ENCODE measurements around the gene TLR1. TPM values are rescaled to one million over a fixed set of nuclear protein-coding genes. Genes with fewer than 3 reads are reported as not detected.

TLR1 gene
- total and polyA plus RNA-seq, 5 donors from 2014 or later, result 6.1 to 13.3 (median 7.7) TPM

DNA sequence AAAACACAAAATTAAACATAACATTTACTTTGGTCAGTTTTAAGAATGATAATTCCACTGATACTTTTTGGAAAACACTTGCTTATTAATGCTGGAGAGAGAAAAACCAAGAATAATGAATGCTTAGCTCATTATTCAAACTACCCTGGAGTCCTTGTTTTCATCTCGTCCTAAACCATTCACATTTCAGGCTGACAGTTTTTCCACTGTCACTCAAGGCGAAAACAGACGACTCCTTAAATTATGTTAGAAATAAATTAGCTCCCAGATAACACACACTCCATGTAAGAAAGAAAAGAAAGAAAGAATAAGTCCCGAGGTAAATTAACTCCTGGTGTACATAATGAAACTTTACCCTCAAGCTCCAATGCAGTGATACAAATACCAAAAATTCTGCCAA is 55.3 kb downstream of the TLR1 start:
- H3K4me1 Mint-ChIP-seq, result peaks cover 0 to 6% (median 4%) of the 10 kb centered on the region in 4 donors
- Histone ChIP-seq H3K36me3 (ENCODE audit: control insufficient read depth, insufficient read depth, low read length) (no peaks in the 10 kb centered on the region), H3K27ac (ENCODE audit: insufficient read depth, low read length, poor library complexity, severe bottlenecking) (no peak overlapping the region), H3K4me1 (ENCODE audit: control insufficient read depth, insufficient read depth, low read length, poor library complexity, severe bottlenecking) (peaks cover 4% of the 10 kb centered on the region), H3K4me3 (ENCODE audit: low read depth, low read length) (no peak overlapping the region), H3K9me3 (ENCODE audit: control insufficient read depth in 2 of 2, low read length in 2 of 2) (peaks cover 4 to 17% of the 10 kb centered on the region in 2 experiments), H3K27me3 (ENCODE audit: control insufficient read depth, insufficient read depth, low read length) (no peaks in the 10 kb centered on the region)
- H3K4me3 Mint-ChIP-seq, result no peak overlapping the region
- H3K9me3 Mint-ChIP-seq, result peaks cover 0 to 18% (median 6%) of the 10 kb centered on the region in 7 donors
- ATAC-seq (ENCODE audit: low read depth in 2 of 2) (no peak), DNase-seq (no peak)
- H3K27ac Mint-ChIP-seq, result no peak overlapping the region
- H3K27me3 Mint-ChIP-seq, result peaks cover 15% of the 10 kb centered on the region
- H3K36me3 Mint-ChIP-seq, result peaks cover 13% of the 10 kb centered on the region

DNA sequence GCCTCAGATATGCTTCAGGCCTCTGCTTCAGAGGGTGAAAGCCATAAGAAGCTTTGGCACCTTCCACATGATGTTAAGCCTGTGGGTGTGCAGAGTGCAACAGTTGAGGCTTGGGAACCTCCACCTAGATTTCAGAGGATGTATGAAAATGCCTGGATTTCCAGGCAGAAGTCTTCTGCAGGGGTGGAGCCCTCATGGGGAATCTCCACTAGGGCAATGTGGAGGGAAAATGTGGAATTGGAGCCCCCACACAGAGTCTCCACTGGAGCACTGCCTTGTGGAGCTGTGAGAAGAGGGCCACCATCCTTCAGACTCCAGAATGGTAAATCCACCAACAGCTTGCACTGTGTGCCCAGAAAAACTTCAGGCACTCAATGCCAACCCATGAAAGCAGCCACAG is 57.0 kb downstream of the TLR1 start:
- no peak for DNase-seq
- peaks cover 4% of the 10 kb centered on the region for H3K4me1 ChIP-seq (ENCODE audit: control insufficient read depth, insufficient read depth, low read length, poor library complexity, severe bottlenecking)
- peaks cover 20% of the 10 kb centered on the region for H3K27me3 Mint-ChIP-seq
- peaks cover 0 to 6% (median 4%) of the 10 kb centered on the region in 4 donors for H3K4me1 Mint-ChIP-seq
- no peak overlapping the region for H3K27ac ChIP-seq (ENCODE audit: insufficient read depth, low read length, poor library complexity, severe bottlenecking)
- no peak for ATAC-seq (ENCODE audit: low read depth in 2 of 2)
- peaks cover under 1% of the 10 kb centered on the region for H3K27me3 ChIP-seq (ENCODE audit: control insufficient read depth, insufficient read depth, low read length)
- no peak overlapping the region for H3K4me3 Mint-ChIP-seq
- H3K27ac Mint-ChIP-seq, result no peak overlapping the region
- H3K4me3 ChIP-seq (ENCODE audit: low read depth, low read length), result no peak overlapping the region
- H3K9me3 Mint-ChIP-seq, result peaks cover 0 to 18% (median 6%) of the 10 kb centered on the region in 7 donors
- H3K36me3 Mint-ChIP-seq, result peaks cover 13% of the 10 kb centered on the region
- no peaks in the 10 kb centered on the region for H3K36me3 ChIP-seq (ENCODE audit: control insufficient read depth, insufficient read depth, low read length)
- peaks cover 4 to 17% of the 10 kb centered on the region in 2 experiments for H3K9me3 ChIP-seq (ENCODE audit: control insufficient read depth in 2 of 2, low read length in 2 of 2)

Other genes starting within 250 kb of the TLR1 start
- 126 TPM for gene KLF3, start 140.6 kb downstream of the TLR1 start, total RNA-seq
- 10 to 100 TPM; 74.9 to 89.6 (median 83.7) TPM for gene KLF3, start 140.6 kb downstream of the TLR1 start, polyA plus RNA-seq
- gene TLR10, start 21.8 kb downstream of the TLR1 start, total RNA-seq, result 0.44 TPM
- under 1 TPM in 2 of 4 donors, not detected in 2; 0.20 to 0.31 TPM for gene TLR10, start 21.8 kb downstream of the TLR1 start, polyA plus RNA-seq
- 2.2 TPM for gene TLR6, start 52.0 kb upstream of the TLR1 start, total RNA-seq
- 1 to 10 TPM in 1 of 4 donors, under 1 TPM in 3; 0.39 to 2.3 (median 0.82) TPM for gene TLR6, start 52.0 kb upstream of the TLR1 start, polyA plus RNA-seq
- gene FAM114A1, start 63.0 kb upstream of the TLR1 start, total RNA-seq, result not detected
- not detected for gene FAM114A1, start 63.0 kb upstream of the TLR1 start, polyA plus RNA-seq
- 14.2 TPM for gene TMEM156, start 227.6 kb upstream of the TLR1 start, total RNA-seq
- gene TMEM156, start 227.6 kb upstream of the TLR1 start, polyA plus RNA-seq, result 10 to 100 TPM in 3 of 4 donors, 1 to 10 TPM in 1; 8.4 to 24.3 (median 22.8) TPM

All from CD4-positive, CD25-positive, alpha-beta regulatory T cell (primary cell).